HepG2 (cell line): ENCODE measurements around the gene IMMP1L. TPM values are rescaled to one million over a fixed set of nuclear protein-coding genes. Genes with fewer than 3 reads are reported as not detected.

ENCODE experiments used
- ATAC-seq: fragments of 200-7000 bp; cut with Tn5 transposase; 3 replicates; pipeline ENCODE4 v1.9.1; 2020; ENCODE audit warnings: mild to moderate bottlenecking, moderate library complexity
- BruUV-seq: library from RNA; stranded (reverse); fragments of 400-500 nt; replicated peaks from 2 replicates; lab custom pipeline; 2021; lab: Mats Ljungman, UMichigan
- CTCF ChIA-PET: fragments of 300-600 bp; formaldehyde crosslinking; extraction: SDS; loops from one replicate; lab custom pipeline; 2021; ENCODE audit warnings: low total read pairs, inconsistent platforms, low intra/inter-chr PET ratio; lab: Yijun Ruan, JAX
- POLR2A ChIA-PET: fragments of 350-600 bp; sonication (Branson Sonifier 250); formaldehyde crosslinking; loops from one replicate; lab custom pipeline; 2020; ENCODE audit warnings: antibody characterized with exemption, inconsistent platforms; lab: Yijun Ruan, JAX
- DNase-seq: peaks from one replicate; pipeline ENCODE4 v3.0.0-alpha.2; 2015; ENCODE audit warnings: low spot score
- FAIRE-seq: peaks from 3 replicates; lab custom pipeline; 2011; peaks lifted over from hg19 to GRCh38; lab: Jason Lieb, UNC
- H2AFZ ChIP-seq: one replicate; pipeline ENCODE4 v1.6.1; 2011; ENCODE audit warnings: low read length, inconsistent platforms
- H3K27ac ChIP-seq: fragments of 300-600 bp; 3 replicates; pipeline ENCODE4 v1.8.0; 2011; ENCODE audit warnings: mixed run types, mild to moderate bottlenecking, mixed read lengths, low read length, inconsistent platforms; ENCODE audit not compliant: insufficient read depth; ENCODE audit errors: extremely low read length
- H3K27me3 ChIP-seq, 2 experiments: fragments of 200-600 bp in 1 of 2; 2 replicates in 1 of 2; 3 replicates in 1 of 2; pipeline versions ENCODE4 v1.6.0 to v1.8.0; 2011; ENCODE audit warnings: low read length in 2 of 2, mild to moderate bottlenecking in 2 of 2, moderate library complexity in 2 of 2, inconsistent platforms in 1 of 2; ENCODE audit not compliant: insufficient read depth in 2 of 2, control insufficient read depth in 1 of 2
- H3K36me3 ChIP-seq, 2 experiments: fragments of 200-600 bp in 1 of 2; replicated peaks in 1 of 2; 2 replicates in 1 of 2; 3 replicates in 1 of 2; pipeline versions ENCODE4 v1.5.1 to v1.8.0; 2011; ENCODE audit warnings: low read length in 2 of 2, inconsistent platforms in 1 of 2; ENCODE audit not compliant: insufficient read depth in 2 of 2, control insufficient read depth in 1 of 2
- H3K4me1 ChIP-seq: 2 replicates; pipeline ENCODE4 v1.5.1; 2012; ENCODE audit warnings: low read length, inconsistent platforms; ENCODE audit not compliant: insufficient read depth
- H3K4me2 ChIP-seq: 2 replicates; pipeline ENCODE4 v1.6.0; 2011; ENCODE audit warnings: low read depth, low read length, inconsistent platforms
- H3K4me3 ChIP-seq, 3 experiments: fragments of 200-600 bp in 1 of 3; sonication (generic), shearing (Covaris generic) in 1 of 3; replicated peaks in 1 of 3; 2 replicates each; pipeline ENCODE4 v1.5.1; 2011 to 2016; ENCODE audit warnings: low read length in 3 of 3, inconsistent platforms in 2 of 3, low read depth in 2 of 3, mild to moderate bottlenecking in 2 of 3, control low read depth in 1 of 3, mixed read lengths in 1 of 3; ENCODE audit not compliant: insufficient read depth in 1 of 3
- H3K79me2 ChIP-seq: one replicate; pipeline ENCODE4 v1.6.1; 2011; ENCODE audit warnings: low read length, inconsistent platforms; ENCODE audit not compliant: insufficient read depth
- H3K9ac ChIP-seq: 2 replicates; pipeline ENCODE4 v1.6.0; 2011; ENCODE audit warnings: mild to moderate bottlenecking, low read depth, low read length, inconsistent platforms; ENCODE audit not compliant: insufficient read depth
- H3K9me3 ChIP-seq: 2 replicates; pipeline ENCODE4 v1.5.1; 2012; ENCODE audit warnings: mild to moderate bottlenecking, low read length
- H4K20me1 ChIP-seq: 2 replicates; pipeline ENCODE4 v1.6.0; 2011; ENCODE audit warnings: inconsistent platforms, mild to moderate bottlenecking, low read length, moderate library complexity; ENCODE audit not compliant: insufficient read depth
- BRCA1 ChIP-seq: sonication (generic); formaldehyde crosslinking; IDR thresholded peaks from 2 replicates; pipeline ENCODE4 v1.4.0; 2020; ENCODE audit warnings: missing genetic modification reagents
- CBFB ChIP-seq: sonication (generic); formaldehyde crosslinking; IDR thresholded peaks from 2 replicates; pipeline ENCODE4 v1.4.0; 2020; ENCODE audit warnings: missing genetic modification reagents
- ISX ChIP-seq: sonication (generic); formaldehyde crosslinking; conservative IDR thresholded peaks from 2 replicates; pipeline ENCODE4 v1.5.0; 2020; ENCODE audit warnings: missing genetic modification reagents
- MED1 ChIP-seq: sonication (generic); formaldehyde crosslinking; IDR thresholded peaks from 2 replicates; pipeline ENCODE4 v1.4.0; 2020; ENCODE audit warnings: missing genetic modification reagents
- MTA1 ChIP-seq: sonication (generic); formaldehyde crosslinking; IDR thresholded peaks from 2 replicates; pipeline ENCODE4 v1.4.0; 2020; ENCODE audit warnings: missing genetic modification reagents, mild to moderate bottlenecking, borderline replicate concordance
- NPAS2 ChIP-seq: sonication (generic); formaldehyde crosslinking; IDR thresholded peaks from 2 replicates; pipeline ENCODE4 v1.8.0; 2022; ENCODE audit warnings: mild to moderate bottlenecking, missing genetic modification reagents, borderline replicate concordance
- PHF21A ChIP-seq: sonication (generic); formaldehyde crosslinking; IDR thresholded peaks from 2 replicates; pipeline ENCODE4 v1.5.0; 2020; ENCODE audit warnings: mild to moderate bottlenecking, missing genetic modification reagents
- PTBP1 ChIP-seq: fragments of 200-400 bp; formaldehyde crosslinking; IDR thresholded peaks from 2 replicates; pipeline ENCODE4 v1.6.1; 2018; ENCODE audit warnings: low read length, low read depth; ENCODE audit not compliant: poor library complexity, severe bottlenecking
- TEAD3 ChIP-seq: optimal IDR thresholded peaks from 2 replicates; pipeline ENCODE3; 2016; ENCODE audit warnings: borderline replicate concordance
- U2AF1 ChIP-seq: fragments of 200-400 bp; formaldehyde crosslinking; optimal IDR thresholded peaks from 2 replicates; pipeline ENCODE3; 2017; ENCODE audit warnings: mild to moderate bottlenecking, low read depth, low read length
- ZNF230 ChIP-seq: sonication (generic); formaldehyde crosslinking; IDR thresholded peaks from 2 replicates; pipeline ENCODE4 v1.4.0; 2020; ENCODE audit warnings: mild to moderate bottlenecking, missing genetic modification reagents
- ZNF329 ChIP-seq: sonication (generic); formaldehyde crosslinking; IDR thresholded peaks from 2 replicates; pipeline ENCODE4 v1.9.0; 2021; ENCODE audit warnings: low read depth, mild to moderate bottlenecking, missing genetic modification reagents
- ZNF354B ChIP-seq: sonication (generic); formaldehyde crosslinking; IDR thresholded peaks from 2 replicates; pipeline ENCODE4 v1.8.0; 2022; ENCODE audit warnings: mild to moderate bottlenecking, missing genetic modification reagents
- ZNF414 ChIP-seq: sonication (generic); formaldehyde crosslinking; IDR thresholded peaks from 2 replicates; pipeline ENCODE4 v1.5.0; 2020; ENCODE audit warnings: missing genetic modification reagents
- ZNF512 ChIP-seq: sonication (generic); formaldehyde crosslinking; IDR thresholded peaks from 2 replicates; pipeline ENCODE4 v1.4.0; 2020; ENCODE audit warnings: mild to moderate bottlenecking, missing genetic modification reagents
- ZNF720 ChIP-seq: sonication (generic); formaldehyde crosslinking; IDR thresholded peaks from 2 replicates; pipeline ENCODE4 v1.4.0; 2020; ENCODE audit warnings: missing genetic modification reagents
- ZNF839 ChIP-seq: sonication (generic); formaldehyde crosslinking; IDR thresholded peaks from 2 replicates; pipeline ENCODE4 v1.4.0; 2020; ENCODE audit warnings: missing genetic modification reagents, mild to moderate bottlenecking, borderline replicate concordance
- WGBS: methylation state at CpG from one replicate; pipeline ENCODE4 v1.1.6; 2017; ENCODE audit warnings: low lambda C conversion rate; 5-methylcytosine and 5-hydroxymethylcytosine counted together
- in situ Hi-C: cut with HindIII; loops from 2 replicates; pipeline ENCODE4 v1.10.0; 2017; ENCODE audit warnings: low pct_unique_long_range_greater_than_20kb; ENCODE audit not compliant: extremely low pct_ligation_motif_present
- intact Hi-C: fragments of 100-400 bp; cut with micrococcal nuclease; formaldehyde crosslinking; loops from one replicate; pipeline ENCODE4 v1.10.0; 2022; ENCODE audit not compliant: unreplicated experiment
- polyA plus RNA-seq, 8 experiments: library from polyadenylated mRNA; depleted of rRNA in 3 of 8; stranded (reverse) in 7 of 8; unstranded in 1 of 8; fragments of >200 nt; fragmentation: Illumina TruSeq in 4 of 8; extraction: Trizol in 4 of 8; gene quantifications; 2 replicates each; pipeline versions ENCODE4 v1.2.1 to v1.2.3, GENCODE V29; 2011 to 2016; ENCODE audit warnings: low read depth in 4 of 8, missing spikeins in 1 of 8, mixed read lengths in 1 of 8; ENCODE audit not compliant: insufficient read depth in 1 of 8
- total RNA-seq, 5 experiments: library from RNA; depleted of rRNA; stranded (reverse); fragments of >200 nt; fragmentation: Illumina TruSeq; extraction: Trizol; gene quantifications; 2 replicates each; pipeline ENCODE4 v1.2.3, GENCODE V29; 2016; ENCODE audit warnings: low read depth in 1 of 5

IMMP1L gene
- total and polyA plus RNA-seq, 2 of the 13 experiments (the other 11 are each of a cell fraction or from before 2014, with no cell fraction given): 42.4 to 57.9 TPM

GRCh38 chr11:31535479-31535878 is 26.1 kb upstream of the IMMP1L start:
- ChIA-PET CTCF (no interaction called here), POLR2A (no interaction called here)
- in situ Hi-C loops: no loop called here
- no peaks in the 10 kb centered on the region for H4K20me1 ChIP-seq
- WGBS: 94% methylated on average over 4 of the region's 4 CpGs
- H3K27ac ChIP-seq: no peak overlapping the region
- no peak overlapping the region for H3K9ac ChIP-seq
- no TSS peak for BruUV-seq
- H3K4me2 ChIP-seq: no peak overlapping the region
- H3K9me3 ChIP-seq: no peaks in the 10 kb centered on the region
- intact Hi-C loops: no loop called here
- TF ChIP-seq MED1 (no peak), ZNF720 (no peak), ZNF329 (no peak), NPAS2 (CRISPR knock-in tag) (no peak), U2AF1 (no peak), PTBP1 (no peak), ISX (CRISPR knock-in tag) (no peak), ZNF354B (CRISPR knock-in tag) (no peak), MTA1 (CRISPR knock-in tag) (no peak), CBFB (CRISPR knock-in tag) (no peak), ZNF512 (CRISPR knock-in tag) (no peak), TEAD3 (CRISPR knock-in tag) (no peak), PHF21A (CRISPR knock-in tag) (no peak), ZNF839 (CRISPR knock-in tag) (no peak), ZNF230 (CRISPR knock-in tag) (no peak), BRCA1 (no peak), ZNF414 (CRISPR knock-in tag) (no peak)
- H3K4me3 ChIP-seq: no peak overlapping the region
- H3K4me1 ChIP-seq: no peaks in the 10 kb centered on the region
- DNase-seq (no peak), FAIRE-seq (no peak), ATAC-seq (no peak)
- H3K79me2 ChIP-seq: no peaks in the 10 kb centered on the region
- no peak overlapping the region for H2AFZ ChIP-seq
- no peaks in the 10 kb centered on the region for H3K36me3 ChIP-seq
- H3K27me3 ChIP-seq: no peaks in the 10 kb centered on the region
